GM19328 (cell line): ENCODE measurements around the gene KCNJ4.
"Not testable (repeated sequence)": the region's sequence is repeated elsewhere in the genome, so short reads cannot be mapped to it uniquely, and the experiment has no call there.

ENCODE experiments used
- ATAC-seq: cut with Tn5 transposase; IDR thresholded peaks from one replicate; pipeline ENCODE4 v1.9.1; 2021; ENCODE audit warnings: mild to moderate bottlenecking, moderate library complexity; ENCODE audit not compliant: unreplicated experiment

The KCNJ4 gene

DNA sequence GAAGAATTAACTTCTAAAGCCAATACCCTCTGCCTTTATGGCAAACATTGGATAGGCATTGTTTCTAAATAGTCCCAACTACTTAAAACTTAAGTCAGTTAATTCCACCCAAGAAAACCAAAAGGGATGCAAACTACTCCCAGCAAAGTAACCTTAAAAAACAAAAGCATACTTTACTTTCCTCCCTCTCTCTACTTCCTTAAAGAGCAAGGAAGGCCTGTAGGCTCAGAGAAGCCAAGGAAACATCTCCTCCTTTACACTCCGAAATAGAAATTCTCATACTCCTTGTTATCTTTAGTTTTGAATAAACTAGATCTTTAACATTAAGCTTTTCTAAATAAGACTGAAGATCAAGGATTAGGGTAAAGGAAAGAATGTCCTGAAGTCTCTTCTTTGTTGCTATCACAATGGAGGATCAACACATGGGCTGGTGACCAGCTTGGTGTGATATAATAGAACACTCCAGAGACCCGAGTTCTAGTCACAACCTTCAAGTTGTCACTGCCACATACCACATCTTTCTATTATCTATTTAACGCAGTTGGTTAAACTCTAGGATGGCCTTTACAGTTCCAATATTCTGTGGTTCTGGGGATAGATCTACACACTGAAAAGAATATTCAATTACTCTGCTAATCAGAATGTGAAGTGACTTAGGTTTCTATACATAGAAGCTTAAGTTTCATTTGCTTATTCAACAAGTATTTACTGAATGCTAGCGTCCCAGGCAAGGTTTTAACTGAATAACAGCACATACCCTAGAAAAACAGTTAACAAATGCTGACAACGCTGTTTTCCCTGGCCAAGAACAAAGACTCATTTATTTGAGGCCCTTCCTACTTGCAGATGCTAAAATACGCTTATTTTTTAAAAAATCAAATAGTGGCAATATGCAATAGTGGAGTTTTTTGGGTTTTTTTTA lies 66.2 kb downstream of the KCNJ4 start:
- ATAC-seq = not testable (repeated sequence)

DNA sequence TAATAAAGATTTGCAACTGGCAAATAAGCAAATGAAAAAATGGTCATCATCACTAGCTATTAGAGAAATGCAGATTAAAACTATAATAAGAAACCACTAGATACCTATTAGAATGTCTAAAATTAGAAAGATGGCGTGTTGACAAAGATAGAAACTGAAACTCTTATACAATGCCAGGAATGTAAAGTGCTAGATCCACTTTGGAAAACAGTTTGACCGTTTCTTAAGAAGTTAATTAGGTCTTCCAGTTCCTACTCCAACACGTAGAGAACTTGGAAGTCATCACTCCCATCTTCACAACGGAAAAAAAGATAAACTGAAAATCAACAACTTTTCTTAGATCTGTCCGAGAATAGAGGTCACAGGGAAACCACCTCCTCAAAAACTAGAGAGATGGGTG lies 68.1 kb downstream of the KCNJ4 start:
- not testable (repeated sequence) for ATAC-seq

DNA sequence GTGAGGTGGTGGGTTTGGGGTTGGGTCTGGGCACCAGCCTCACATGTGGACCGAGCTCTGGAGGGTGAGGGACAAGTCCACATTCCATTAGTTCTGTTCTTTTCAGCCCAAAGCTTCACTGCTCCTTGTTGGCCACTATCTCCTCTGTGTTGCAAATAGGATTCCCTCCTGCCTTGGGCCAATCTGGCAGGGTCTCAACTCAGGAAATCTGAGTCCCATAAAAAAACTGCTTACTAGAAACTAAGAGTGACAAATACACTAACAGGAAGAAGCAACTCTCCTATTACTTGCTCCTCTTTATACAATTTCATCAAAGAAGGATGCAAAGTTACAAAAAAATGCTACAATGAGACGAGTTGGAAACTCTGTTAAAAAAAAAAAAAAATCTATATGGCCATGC lies 71.6 kb downstream of the KCNJ4 start:
- no peak for ATAC-seq

DNA sequence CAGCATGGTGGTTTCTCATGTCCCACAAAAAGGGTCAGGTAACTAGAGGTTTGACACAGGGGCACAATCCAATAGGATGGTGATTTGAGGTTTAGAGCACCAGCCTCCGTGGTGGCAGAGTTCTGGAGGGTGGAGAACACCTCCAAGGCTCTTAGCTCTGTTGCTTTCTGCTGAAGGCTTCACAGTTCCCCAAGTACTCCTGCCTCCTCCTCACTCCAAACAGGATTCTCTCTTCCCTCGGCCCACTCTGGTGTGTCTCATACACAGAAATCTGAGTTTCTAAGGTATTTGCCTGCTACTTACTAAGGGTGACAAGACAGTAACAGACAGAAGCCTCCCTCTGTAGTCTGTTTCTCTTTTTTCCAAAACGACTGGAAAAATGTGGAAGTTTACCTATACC lies 73.6 kb downstream of the KCNJ4 start:
- ATAC-seq = not testable (repeated sequence)
